ENCODE data around the gene ZNF438. TPM values are rescaled to one million over a fixed set of nuclear protein-coding genes. Genes with fewer than 3 reads are reported as not detected.

The ZNF438 gene
- total and polyA plus RNA-seq, 4 experiments from 2014 or later = 2.0 to 4.5 (median 3.9) TPM

GRCh38 chr10:30831426-30831825, 200.2 kb downstream of the ZNF438 start:
- POLR2A ChIA-PET (ENCODE audit: partially characterized antibody) = no interaction called here
- no peak overlapping the region for H3K4me3 ChIP-seq (ENCODE audit: low read length in 2 of 2)
- H3K36me3 ChIP-seq (ENCODE audit: insufficient read depth, low read length) = no peaks in the 10 kb centered on the region
- H3K27me3 Mint-ChIP-seq = peaks cover 2 to 4% of the 10 kb centered on the region in 2 donors
- no peak for DNase-seq
- H3K27ac ChIP-seq (ENCODE audit: low read depth, low read length) = no peak overlapping the region
- intact Hi-C loops (cut with micrococcal nuclease) = no loop called here
- no peaks in the 10 kb centered on the region for H3K9me3 Mint-ChIP-seq
- no peak overlapping the region for H3K27ac Mint-ChIP-seq
- no peaks in the 10 kb centered on the region for H3K4me1 Mint-ChIP-seq
- no peaks in the 10 kb centered on the region for H3K36me3 Mint-ChIP-seq
- H3K4me3 Mint-ChIP-seq = no peak overlapping the region
- H3K4me1 ChIP-seq (ENCODE audit: insufficient read depth, low read length) = no peaks in the 10 kb centered on the region
- no peaks in the 10 kb centered on the region for H3K9me3 ChIP-seq (ENCODE audit: control insufficient read depth in 1 of 2, low read length in 2 of 2)
- CTCF ChIA-PET (ENCODE audit: partially characterized antibody) = interaction anchor here (1.3 kb wide), 2 partner anchors 15 to 939 kb away, joined by 3 read pairs; no protein-coding TSS in a partner anchor
- no peaks in the 10 kb centered on the region for H3K27me3 ChIP-seq (ENCODE audit: insufficient read depth, low read length)

- Histone ChIP-seq H3K4me1 (ENCODE audit: insufficient read depth, low read length) (no peaks in the 10 kb centered on the region), H3K27ac (ENCODE audit: low read depth, low read length) (no peak overlapping the region), H3K36me3 (ENCODE audit: insufficient read depth, low read length) (no peaks in the 10 kb centered on the region), H3K4me3 (ENCODE audit: low read length in 2 of 2) (no peak overlapping the region), H3K27me3 (ENCODE audit: insufficient read depth, low read length) (no peaks in the 10 kb centered on the region), H3K9me3 (ENCODE audit: control insufficient read depth in 1 of 2, low read length in 2 of 2) (no peaks in the 10 kb centered on the region)
- DNase-seq = no peak
- no peak overlapping the region for H3K4me3 Mint-ChIP-seq
- H3K4me1 Mint-ChIP-seq = no peaks in the 10 kb centered on the region
- peaks cover 3 to 4% of the 10 kb centered on the region in 2 donors for H3K27me3 Mint-ChIP-seq
- H3K27ac Mint-ChIP-seq = no peak overlapping the region
- H3K36me3 Mint-ChIP-seq = no peaks in the 10 kb centered on the region
- ChIA-PET POLR2A (ENCODE audit: partially characterized antibody) (no interaction called here), CTCF (ENCODE audit: partially characterized antibody) (interaction anchor here (1.3 kb wide), 1 partner anchor 940 kb away, joined by 3 read pairs; no protein-coding TSS in a partner anchor)
- H3K9me3 Mint-ChIP-seq = peaks cover 0 to under 1% (median 0%) of the 10 kb centered on the region in 8 donors
- intact Hi-C loops (cut with micrococcal nuclease) = no loop called here
Measured at GRCh38 chr10:30830315-30831230, 201.1 kb downstream of the ZNF438 start.

- ChIA-PET POLR2A (ENCODE audit: partially characterized antibody) (no interaction called here), CTCF (ENCODE audit: partially characterized antibody) (no interaction called here)
- H3K4me1 ChIP-seq (ENCODE audit: insufficient read depth, low read length) = no peaks in the 10 kb centered on the region
- no peak overlapping the region for H3K27ac ChIP-seq (ENCODE audit: low read depth, low read length)
- Mint-ChIP-seq H3K9me3 (peaks cover 0 to 3% (median 0%) of the 10 kb centered on the region in 8 donors), H3K4me3 (no peak overlapping the region), H3K36me3 (no peaks in the 10 kb centered on the region), H3K27me3 (peaks cover 4 to 5% of the 10 kb centered on the region in 2 donors), H3K27ac (no peak overlapping the region), H3K4me1 (no peaks in the 10 kb centered on the region)
- H3K36me3 ChIP-seq (ENCODE audit: insufficient read depth, low read length) = no peaks in the 10 kb centered on the region
- intact Hi-C loops (cut with micrococcal nuclease) = no loop called here
- DNase-seq = no peak
- no peaks in the 10 kb centered on the region for H3K27me3 ChIP-seq (ENCODE audit: insufficient read depth, low read length)
- no peaks in the 10 kb centered on the region for H3K9me3 ChIP-seq (ENCODE audit: control insufficient read depth in 1 of 2, low read length in 2 of 2)
- H3K4me3 ChIP-seq (ENCODE audit: low read length in 2 of 2) = no peak overlapping the region
Measured at GRCh38 chr10:30829901-30830300, 201.8 kb downstream of the ZNF438 start.

GRCh38 chr10:30828680-30829079, 203.0 kb downstream of the ZNF438 start:
- Mint-ChIP-seq H3K4me1 (no peaks in the 10 kb centered on the region), H3K9me3 (peaks cover 0 to 3% (median 0%) of the 10 kb centered on the region in 8 donors), H3K4me3 (no peak overlapping the region), H3K27ac (peak overlapping the region in 1 of 7 donors; percentile 32), H3K36me3 (no peaks in the 10 kb centered on the region), H3K27me3 (peaks cover 5 to 9% of the 10 kb centered on the region in 2 donors)
- DNase-seq = no peak
- no peak overlapping the region for H3K27ac ChIP-seq (ENCODE audit: low read depth, low read length)
- intact Hi-C loops (cut with micrococcal nuclease) = no loop called here
- ChIA-PET CTCF (ENCODE audit: partially characterized antibody) (no interaction called here), POLR2A (ENCODE audit: partially characterized antibody) (no interaction called here)
- H3K4me3 ChIP-seq (ENCODE audit: low read length in 2 of 2) = no peak overlapping the region
- H3K9me3 ChIP-seq (ENCODE audit: control insufficient read depth in 1 of 2, low read length in 2 of 2) = no peaks in the 10 kb centered on the region
- H3K36me3 ChIP-seq (ENCODE audit: insufficient read depth, low read length) = no peaks in the 10 kb centered on the region
- no peaks in the 10 kb centered on the region for H3K27me3 ChIP-seq (ENCODE audit: insufficient read depth, low read length)
- no peaks in the 10 kb centered on the region for H3K4me1 ChIP-seq (ENCODE audit: insufficient read depth, low read length)

- intact Hi-C loops (cut with micrococcal nuclease) = no loop called here
- POLR2A ChIA-PET (ENCODE audit: partially characterized antibody) = no interaction called here
- Histone ChIP-seq H3K27ac (ENCODE audit: low read depth, low read length) (no peak overlapping the region), H3K27me3 (ENCODE audit: insufficient read depth, low read length) (no peaks in the 10 kb centered on the region), H3K36me3 (ENCODE audit: insufficient read depth, low read length) (no peaks in the 10 kb centered on the region), H3K9me3 (ENCODE audit: control insufficient read depth in 1 of 2, low read length in 2 of 2) (no peaks in the 10 kb centered on the region), H3K4me3 (ENCODE audit: low read length in 2 of 2) (no peak overlapping the region), H3K4me1 (ENCODE audit: insufficient read depth, low read length) (no peaks in the 10 kb centered on the region)
- Mint-ChIP-seq H3K9me3 (peaks cover 0 to 3% (median 0%) of the 10 kb centered on the region in 8 donors), H3K36me3 (no peaks in the 10 kb centered on the region), H3K4me3 (no peak overlapping the region), H3K27ac (no peak overlapping the region), H3K4me1 (no peaks in the 10 kb centered on the region), H3K27me3 (peaks cover 5 to 9% of the 10 kb centered on the region in 2 donors)
- no peak for DNase-seq
- CTCF ChIA-PET (ENCODE audit: partially characterized antibody) = no interaction called here
Measured at GRCh38 chr10:30828164-30828563, 203.5 kb downstream of the ZNF438 start.

- H3K4me3 ChIP-seq (ENCODE audit: low read length in 2 of 2) = no peak overlapping the region
- Mint-ChIP-seq H3K4me3 (no peak overlapping the region), H3K4me1 (no peaks in the 10 kb centered on the region), H3K36me3 (no peaks in the 10 kb centered on the region), H3K27me3 (peaks cover 5 to 9% of the 10 kb centered on the region in 2 donors), H3K9me3 (peaks cover 0 to 3% (median 0%) of the 10 kb centered on the region in 8 donors), H3K27ac (no peak overlapping the region)
- H3K36me3 ChIP-seq (ENCODE audit: insufficient read depth, low read length) = no peaks in the 10 kb centered on the region
- H3K4me1 ChIP-seq (ENCODE audit: insufficient read depth, low read length) = no peaks in the 10 kb centered on the region
- DNase-seq = no peak
- H3K27me3 ChIP-seq (ENCODE audit: insufficient read depth, low read length) = no peaks in the 10 kb centered on the region
- H3K9me3 ChIP-seq (ENCODE audit: control insufficient read depth in 1 of 2, low read length in 2 of 2) = no peaks in the 10 kb centered on the region
- CTCF ChIA-PET (ENCODE audit: partially characterized antibody) = no interaction called here
- POLR2A ChIA-PET (ENCODE audit: partially characterized antibody) = no interaction called here
- no peak overlapping the region for H3K27ac ChIP-seq (ENCODE audit: low read depth, low read length)
- intact Hi-C loops (cut with micrococcal nuclease) = no loop called here
Measured at GRCh38 chr10:30827531-30828120, 204.0 kb downstream of the ZNF438 start.

GRCh38 chr10:30826679-30827078, 205.0 kb downstream of the ZNF438 start:
- no peak overlapping the region for H3K27ac Mint-ChIP-seq
- no peaks in the 10 kb centered on the region for H3K27me3 ChIP-seq (ENCODE audit: insufficient read depth, low read length)
- no peak overlapping the region for H3K4me3 ChIP-seq (ENCODE audit: low read length in 2 of 2)
- no peaks in the 10 kb centered on the region for H3K9me3 ChIP-seq (ENCODE audit: control insufficient read depth in 1 of 2, low read length in 2 of 2)
- H3K27ac ChIP-seq (ENCODE audit: low read depth, low read length) = no peak overlapping the region
- no peaks in the 10 kb centered on the region for H3K36me3 Mint-ChIP-seq
- no peaks in the 10 kb centered on the region for H3K36me3 ChIP-seq (ENCODE audit: insufficient read depth, low read length)
- H3K27me3 Mint-ChIP-seq = peaks cover 5 to 9% of the 10 kb centered on the region in 2 donors
- ChIA-PET POLR2A (ENCODE audit: partially characterized antibody) (no interaction called here), CTCF (ENCODE audit: partially characterized antibody) (no interaction called here)
- intact Hi-C loops (cut with micrococcal nuclease) = no loop called here
- no peak overlapping the region for H3K4me3 Mint-ChIP-seq
- no peaks in the 10 kb centered on the region for H3K4me1 Mint-ChIP-seq
- no peaks in the 10 kb centered on the region for H3K4me1 ChIP-seq (ENCODE audit: insufficient read depth, low read length)
- peaks cover 0 to 3% (median 0%) of the 10 kb centered on the region in 8 donors for H3K9me3 Mint-ChIP-seq
- DNase-seq = no peak
